Cerebellar cortex (tissue), 1 donor: Measurements from ENCODE around the gene MPZ.
"Not testable (repeated sequence)": the region's sequence is repeated elsewhere in the genome, so short reads cannot be mapped to it uniquely, and the experiment has no call there.

Source experiments
- DNase-seq: peaks from one replicate; pipeline ENCODE4 v3.0.0-alpha.2; 2015; ENCODE audit warnings: low spot score

MPZ gene

GRCh38 chr1:161300478-161300877 lies 9.3 kb downstream of the MPZ start:
- DNase-seq = no peak

GRCh38 chr1:161299347-161299746 lies 10.4 kb downstream of the MPZ start:
- no peak for DNase-seq

- no peak for DNase-seq
Measured at GRCh38 chr1:161298116-161298515, 11.7 kb downstream of the MPZ start.

GRCh38 chr1:161297415-161297814 lies 12.4 kb downstream of the MPZ start:
- no peak for DNase-seq

GRCh38 chr1:161290779-161291178 lies 19.0 kb downstream of the MPZ start:
- DNase-seq = no peak

- no peak for DNase-seq
Measured at GRCh38 chr1:161287482-161288054, 22.2 kb downstream of the MPZ start.

GRCh38 chr1:161285521-161285920 lies 24.2 kb downstream of the MPZ start:
- no peak for DNase-seq

GRCh38 chr1:161285113-161285512 lies 24.7 kb downstream of the MPZ start:
- no peak for DNase-seq

- no peak for DNase-seq
Measured at GRCh38 chr1:161282991-161283390, 26.8 kb downstream of the MPZ start.

- peak; percentile 11 for DNase-seq
Measured at GRCh38 chr1:161274874-161275273, 34.9 kb downstream of the MPZ start.

- no peak for DNase-seq
Measured at GRCh38 chr1:161273402-161273801, 36.4 kb downstream of the MPZ start.

GRCh38 chr1:161267321-161267720 lies 42.4 kb downstream of the MPZ start:
- DNase-seq = no peak

GRCh38 chr1:161266836-161267235 lies 42.9 kb downstream of the MPZ start:
- DNase-seq = no peak

GRCh38 chr1:161266202-161266601 lies 43.6 kb downstream of the MPZ start:
- DNase-seq = no peak

GRCh38 chr1:161265305-161265704 lies 44.5 kb downstream of the MPZ start:
- DNase-seq = no peak

GRCh38 chr1:161261261-161262235 lies 48.2 kb downstream of the MPZ start:
- DNase-seq = no peak

- DNase-seq = no peak
Measured at GRCh38 chr1:161260376-161261260, 49.1 kb downstream of the MPZ start.

- DNase-seq = no peak
Measured at GRCh38 chr1:161259765-161260164, 50.0 kb downstream of the MPZ start.

- no peak for DNase-seq
Measured at GRCh38 chr1:161259345-161259702, 50.4 kb downstream of the MPZ start.

GRCh38 chr1:161258439-161259344 lies 51.1 kb downstream of the MPZ start, which contains the start of gene PCP4L1:
Gene PCP4L1, plus strand, starts transcription at chr1:161258745. Its CDS starts 230 bp downstream, at chr1:161258975.
- DNase-seq = peak; percentile 44

- DNase-seq = not testable (repeated sequence)
Measured at GRCh38 chr1:161257109-161257508, 52.7 kb downstream of the MPZ start.
